Measurements from ENCODE around the gene OGFOD3.

OGFOD3 gene

DNA sequence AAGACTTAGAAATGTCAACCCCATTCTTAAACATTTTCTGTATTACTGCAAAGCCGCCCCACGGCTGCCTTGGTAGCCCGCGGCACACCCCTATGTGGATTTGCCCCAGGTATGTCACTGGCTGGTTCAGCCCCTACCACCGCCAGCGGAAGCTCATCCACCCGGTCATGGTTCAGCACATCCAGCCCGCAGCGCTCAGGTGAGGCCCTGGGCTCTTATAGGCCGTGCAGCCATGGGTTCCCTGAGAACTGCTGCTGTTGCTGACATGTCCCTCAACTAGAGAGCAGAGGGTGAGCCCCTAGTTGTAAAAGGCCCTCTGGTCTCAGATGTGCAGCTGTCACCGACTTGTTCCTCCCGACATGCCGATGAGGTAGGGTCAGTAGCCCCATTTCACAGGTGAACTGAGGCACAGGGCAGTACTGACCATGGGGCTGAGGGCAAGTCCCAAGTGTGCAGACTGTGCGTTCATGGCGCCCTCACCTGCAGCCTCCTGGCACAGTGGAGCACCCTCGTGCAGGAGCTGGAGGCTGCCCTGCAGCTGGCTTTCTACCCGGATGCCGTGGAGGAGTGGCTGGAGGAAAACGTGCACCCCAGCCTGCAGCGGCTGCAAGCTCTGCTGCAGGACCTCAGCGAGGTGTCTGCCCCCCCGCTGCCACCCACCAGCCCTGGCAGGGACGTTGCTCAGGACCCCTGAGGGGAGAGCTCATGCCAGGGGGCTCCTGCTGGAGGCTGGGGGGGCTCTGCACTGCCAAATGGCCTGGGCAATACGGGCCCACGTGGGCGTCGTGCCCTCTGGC lies 23.5 kb upstream of the OGFOD3 start:
- DNase-seq (ENCODE audit: insufficient read length, low spot score) = no peak
- TF ChIP-seq POLR2AphosphoS5 (IDR thresholded peaks at IDR 0.05; ENCODE audit: low read depth, low read length) = no peak
- TF ChIP-seq TAF1 (IDR thresholded peaks at IDR 0.05; ENCODE audit: low read depth, low read length) = no peak
- TF ChIP-seq POLR2A (IDR thresholded peaks at IDR 0.05; ENCODE audit: low read depth, low read length) = peak; percentile 9; the same call in 1 of the 2 replicates
- no peak for FAIRE-seq

DNA sequence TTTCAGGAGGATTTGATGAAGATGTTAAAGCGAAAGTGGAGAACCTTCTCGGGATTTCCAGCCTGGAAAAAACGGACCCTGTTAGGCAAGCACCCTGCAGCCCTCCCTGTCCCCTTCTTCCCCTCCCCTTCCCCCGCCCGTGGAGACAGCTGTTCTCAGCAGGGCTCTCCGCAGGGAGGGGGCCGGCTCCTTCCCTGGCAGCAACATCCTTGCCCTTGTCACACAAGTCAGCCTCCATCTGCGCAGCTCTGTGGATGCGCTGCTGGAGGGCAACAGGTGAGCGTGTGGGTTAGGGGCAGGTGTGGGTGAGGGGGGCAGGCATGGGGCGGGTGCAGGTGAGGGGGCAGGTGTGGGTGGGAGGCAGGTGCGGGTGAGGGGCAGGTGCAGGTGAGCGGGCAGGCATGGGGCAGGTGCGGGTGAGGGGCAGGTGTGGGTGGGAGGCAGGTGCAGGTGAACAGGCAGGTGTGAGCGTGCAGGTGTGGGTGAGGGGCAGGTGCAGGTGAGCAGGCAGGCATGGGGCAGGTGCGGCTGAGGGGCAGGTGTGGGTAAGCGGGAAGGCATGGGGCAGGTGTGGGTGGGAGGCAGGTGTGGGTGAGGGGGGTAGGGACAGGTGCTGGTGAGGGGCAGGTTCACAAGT lies 22.7 kb upstream of the OGFOD3 start:
- no peak for DNase-seq (ENCODE audit: insufficient read length, low spot score)
- FAIRE-seq = no peak
- TF ChIP-seq POLR2A (IDR thresholded peaks at IDR 0.05; ENCODE audit: low read depth, low read length) (peak; percentile 43), TAF1 (IDR thresholded peaks at IDR 0.05; ENCODE audit: low read depth, low read length) (no peak), POLR2AphosphoS5 (IDR thresholded peaks at IDR 0.05; ENCODE audit: low read depth, low read length) (peak; percentile 53; the same call in 1 of the 2 replicates)

DNA sequence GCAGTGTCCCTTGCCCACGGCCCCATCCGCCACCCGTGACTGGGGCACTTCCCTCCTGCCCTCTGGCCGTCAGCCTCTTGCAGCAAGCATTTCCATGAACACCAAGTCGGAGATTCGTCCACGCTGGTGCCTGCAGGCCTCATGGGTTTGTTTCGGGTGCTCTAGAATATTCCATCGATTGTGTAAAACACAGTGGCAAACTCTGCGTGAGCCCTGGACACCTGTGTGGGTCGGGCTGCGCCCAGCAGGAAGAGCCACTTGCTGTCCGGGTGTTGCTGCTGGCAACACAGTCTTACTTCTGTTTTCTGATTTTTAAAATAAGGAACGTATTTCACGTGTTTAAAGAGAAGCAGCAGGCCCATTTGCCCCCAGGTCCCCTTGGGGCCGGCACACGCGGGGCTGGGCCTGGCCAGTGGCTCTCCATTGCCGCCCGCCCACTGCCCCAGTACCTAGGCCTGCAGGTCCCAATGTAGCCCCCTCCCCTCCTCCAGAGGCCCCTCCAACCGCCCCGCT lies 22.1 kb upstream of the OGFOD3 start:
- FAIRE-seq = no peak
- TF ChIP-seq TAF1 (IDR thresholded peaks at IDR 0.05; ENCODE audit: low read depth, low read length) (no peak), POLR2AphosphoS5 (IDR thresholded peaks at IDR 0.05; ENCODE audit: low read depth, low read length) (peak; percentile 46; the same call in 1 of the 2 replicates)
- DNase-seq (ENCODE audit: insufficient read length, low spot score) = no peak

DNA sequence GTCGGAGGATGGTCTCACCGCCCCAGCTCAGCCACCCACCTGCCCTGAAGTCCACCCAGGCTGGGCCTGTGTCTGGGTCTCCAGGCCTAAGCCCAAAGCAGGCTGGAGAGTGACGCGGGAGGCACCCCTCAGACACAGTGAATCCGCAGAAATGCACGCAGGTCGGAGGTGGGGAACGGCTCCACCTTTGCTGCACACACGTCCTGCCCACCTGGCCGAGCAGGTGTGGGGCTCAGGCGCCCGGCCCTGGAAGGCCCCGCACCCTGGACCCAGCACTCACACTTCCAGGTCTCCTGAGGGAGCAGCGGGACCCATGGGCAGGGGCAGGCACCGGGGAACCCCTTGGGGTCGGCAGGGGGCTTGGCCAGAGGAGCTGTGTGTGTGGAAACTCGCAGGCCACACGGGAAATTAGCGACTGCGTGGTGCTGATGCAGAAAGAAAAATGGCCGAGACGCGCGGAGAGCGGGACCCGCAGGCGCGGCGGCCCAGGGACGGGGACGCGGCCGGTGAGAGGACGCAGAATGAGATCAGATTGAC lies 21.5 kb upstream of the OGFOD3 start:
- FAIRE-seq (no peak), DNase-seq (ENCODE audit: insufficient read length, low spot score) (no peak)
- no peak for TF ChIP-seq PAX5 (IDR thresholded peaks at IDR 0.05; ENCODE audit: insufficient read depth, low read length, severe bottlenecking)
- no peak for TF ChIP-seq POU2F2 (IDR thresholded peaks at IDR 0.05; ENCODE audit: low read depth, low read length)
- TF ChIP-seq POLR2A (IDR thresholded peaks at IDR 0.05; ENCODE audit: low read depth, low read length) = no peak
- no peak for TF ChIP-seq POLR2AphosphoS5 (IDR thresholded peaks at IDR 0.05; ENCODE audit: low read depth, low read length)
- no peak for TF ChIP-seq TAF1 (IDR thresholded peaks at IDR 0.05; ENCODE audit: low read depth, low read length)
- no peak for TF ChIP-seq SPI1 (IDR thresholded peaks at IDR 0.05; ENCODE audit: low read depth, low read length)

DNA sequence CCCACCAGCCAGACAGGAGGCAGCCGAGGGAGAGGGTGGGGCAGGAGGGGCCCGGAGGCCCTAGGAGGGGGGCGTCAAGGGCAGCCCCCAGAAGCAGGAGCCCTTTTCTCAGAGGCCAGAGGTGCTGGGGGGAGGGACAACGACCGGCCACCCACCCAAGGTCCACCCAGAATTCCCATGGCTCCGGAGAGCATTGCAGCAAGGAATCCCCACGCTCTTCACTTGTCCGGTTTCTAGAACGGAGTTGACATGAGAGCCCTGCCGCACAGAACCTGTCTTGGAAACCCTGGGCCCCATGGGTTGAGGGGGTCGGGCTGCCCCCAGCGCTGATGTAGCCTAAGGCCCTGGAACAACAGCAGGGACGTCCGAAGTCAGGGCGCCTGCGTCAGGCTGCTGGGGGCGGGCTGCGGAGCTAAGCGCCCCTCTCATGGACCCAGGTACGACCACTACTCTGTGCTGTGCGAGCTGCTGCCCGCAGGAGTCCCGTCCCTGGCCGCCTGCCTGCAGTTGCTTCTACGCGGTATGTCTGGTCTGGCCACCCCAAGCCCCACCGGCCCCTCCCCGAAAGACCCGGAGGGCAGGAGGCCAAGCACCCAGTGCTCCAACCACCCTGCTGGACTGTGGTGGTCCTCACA lies 20.9 kb upstream of the OGFOD3 start:
- DNase-seq (ENCODE audit: insufficient read length, low spot score) (no peak), FAIRE-seq (no peak)
- TF ChIP-seq PAX5 (IDR thresholded peaks at IDR 0.05; ENCODE audit: insufficient read depth, low read length, severe bottlenecking) (no peak), POLR2AphosphoS5 (IDR thresholded peaks at IDR 0.05; ENCODE audit: low read depth, low read length) (no peak), SPI1 (IDR thresholded peaks at IDR 0.05; ENCODE audit: low read depth, low read length) (no peak), TAF1 (IDR thresholded peaks at IDR 0.05; ENCODE audit: low read depth, low read length) (no peak), POU2F2 (IDR thresholded peaks at IDR 0.05; ENCODE audit: low read depth, low read length) (no peak), POLR2A (IDR thresholded peaks at IDR 0.05; ENCODE audit: low read depth, low read length) (no peak; the same call in 1 of the 2 replicates)

DNA sequence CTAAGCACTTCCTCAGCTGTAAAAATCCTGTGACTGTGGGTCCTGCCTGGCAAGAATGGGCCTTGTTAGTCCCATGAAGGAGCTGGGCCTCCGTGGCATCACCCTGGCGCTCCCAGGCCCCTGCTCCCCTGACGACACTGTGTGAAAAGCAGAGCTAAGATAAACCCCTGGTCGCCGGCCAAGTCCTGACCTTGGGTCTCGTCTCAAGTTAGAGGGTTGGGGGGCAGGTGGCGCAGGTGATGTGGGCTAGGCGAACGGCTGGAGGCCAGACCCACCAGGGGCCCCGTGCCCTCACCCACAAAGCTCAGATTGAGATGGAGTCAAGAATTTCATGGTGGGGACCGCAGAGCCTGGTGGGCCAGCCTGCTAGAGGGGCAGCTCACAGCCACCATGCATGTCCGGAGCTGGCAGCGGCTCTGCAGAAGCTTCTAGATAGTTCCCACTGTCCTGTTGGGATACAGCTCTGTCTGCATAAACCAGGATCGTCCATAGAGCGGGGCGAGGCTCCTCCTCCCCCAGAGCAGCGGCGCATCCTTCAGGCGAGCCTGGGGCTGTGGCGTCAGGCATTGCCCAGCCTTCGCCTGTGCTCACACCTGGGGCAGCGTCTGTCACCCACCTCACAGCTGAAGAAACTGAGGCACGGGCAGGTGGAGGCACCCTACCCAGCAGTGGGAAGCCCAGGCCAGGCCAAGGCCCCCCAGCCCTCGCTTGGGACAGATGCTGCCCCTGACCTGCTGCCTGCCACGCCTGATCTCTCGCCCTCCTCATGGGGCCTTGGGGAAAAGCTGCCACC lies 20.2 kb upstream of the OGFOD3 start:
- FAIRE-seq (no peak), DNase-seq (ENCODE audit: insufficient read length, low spot score) (no peak)
- TF ChIP-seq POLR2A (IDR thresholded peaks at IDR 0.05; ENCODE audit: low read depth, low read length) (no peak; the same call in 1 of the 2 replicates), POLR2AphosphoS5 (IDR thresholded peaks at IDR 0.05; ENCODE audit: low read depth, low read length) (no peak), SPI1 (IDR thresholded peaks at IDR 0.05; ENCODE audit: low read depth, low read length) (no peak), TAF1 (IDR thresholded peaks at IDR 0.05; ENCODE audit: low read depth, low read length) (no peak), POU2F2 (IDR thresholded peaks at IDR 0.05; ENCODE audit: low read depth, low read length) (no peak), PAX5 (IDR thresholded peaks at IDR 0.05; ENCODE audit: insufficient read depth, low read length, severe bottlenecking) (no peak)

DNA sequence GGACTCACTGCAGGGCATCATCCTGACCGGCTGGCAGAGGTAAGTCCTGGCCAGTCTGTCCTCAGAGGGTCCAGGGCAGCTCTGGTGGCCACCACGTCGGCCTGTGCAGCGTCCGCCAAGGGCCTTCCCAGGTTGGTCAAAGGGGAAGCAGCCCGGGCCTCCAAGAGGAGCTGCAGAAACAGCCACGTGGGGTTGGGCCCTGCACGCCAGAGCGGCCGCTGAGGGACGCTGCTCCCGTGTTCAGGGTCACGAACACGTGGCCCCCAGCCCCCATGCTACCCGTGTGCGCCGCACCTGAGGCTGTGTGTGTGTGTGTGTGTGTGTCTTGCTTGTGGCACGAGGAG lies 18.9 kb upstream of the OGFOD3 start:
- FAIRE-seq (no peak), DNase-seq (ENCODE audit: insufficient read length, low spot score) (no peak)
- TF ChIP-seq POLR2AphosphoS5 (IDR thresholded peaks at IDR 0.05; ENCODE audit: low read depth, low read length) (no peak), TAF1 (IDR thresholded peaks at IDR 0.05; ENCODE audit: low read depth, low read length) (no peak), PAX5 (IDR thresholded peaks at IDR 0.05; ENCODE audit: insufficient read depth, low read length, severe bottlenecking) (no peak), POLR2A (IDR thresholded peaks at IDR 0.05; ENCODE audit: low read depth, low read length) (no peak), POU2F2 (IDR thresholded peaks at IDR 0.05; ENCODE audit: low read depth, low read length) (no peak), SPI1 (IDR thresholded peaks at IDR 0.05; ENCODE audit: low read depth, low read length) (no peak)

DNA sequence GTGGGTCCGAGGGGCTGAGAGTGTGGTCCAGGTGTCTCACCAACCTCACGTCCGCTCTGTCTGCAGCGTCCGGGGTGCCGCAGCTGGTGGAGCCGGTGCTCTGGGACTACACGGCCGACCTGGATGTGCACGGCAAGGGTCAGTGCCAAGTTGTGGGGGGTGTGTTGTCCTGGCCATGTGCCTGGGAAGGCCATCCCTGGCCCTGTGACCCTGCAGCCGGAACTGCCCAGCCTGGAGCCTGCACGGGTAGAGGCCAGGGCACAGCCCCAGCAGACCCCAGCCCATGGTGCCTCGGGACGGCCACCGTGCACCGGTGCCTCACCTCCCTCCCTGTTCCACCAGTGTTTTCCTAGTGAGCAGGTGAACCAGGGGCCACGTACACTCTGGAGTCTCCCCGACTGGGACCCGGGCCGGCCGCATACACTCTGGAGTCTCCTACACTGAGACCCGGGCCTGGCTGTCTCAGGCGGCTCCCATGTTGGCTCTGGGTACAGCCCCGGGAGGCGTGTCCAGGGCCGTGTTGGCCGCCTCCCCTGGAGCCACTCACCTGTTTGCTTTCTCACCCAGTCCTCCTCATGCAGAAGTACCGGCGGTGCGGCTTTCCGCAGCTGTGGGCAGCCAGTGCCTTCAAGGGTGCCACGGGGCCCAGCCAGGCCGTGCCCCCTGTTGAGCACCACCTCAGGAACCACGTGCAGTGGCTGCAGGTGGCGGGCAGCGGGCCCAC lies 18.4 kb upstream of the OGFOD3 start:
- TF ChIP-seq POU2F2 (IDR thresholded peaks at IDR 0.05; ENCODE audit: low read depth, low read length) (no peak), POLR2A (IDR thresholded peaks at IDR 0.05; ENCODE audit: low read depth, low read length) (no peak), SPI1 (IDR thresholded peaks at IDR 0.05; ENCODE audit: low read depth, low read length) (no peak), PAX5 (IDR thresholded peaks at IDR 0.05; ENCODE audit: insufficient read depth, low read length, severe bottlenecking) (no peak), POLR2AphosphoS5 (IDR thresholded peaks at IDR 0.05; ENCODE audit: low read depth, low read length) (no peak), TAF1 (IDR thresholded peaks at IDR 0.05; ENCODE audit: low read depth, low read length) (no peak)
- no peak for FAIRE-seq
- DNase-seq (ENCODE audit: insufficient read length, low spot score) = no peak

All from GM12891 (cell line).